Esophagus squamous epithelium (tissue), 4 donors: ENCODE results near the gene B4GAT1.

Source experiments
- CTCF ChIP-seq, 6 experiments: fragments of 450-650 bp in 4 of 6; fragments of 200-600 bp in 2 of 6; sonication (generic) in 2 of 6; IDR thresholded peaks; one replicate each; pipeline ENCODE4 v1.5.1; 2016 to 2019; ENCODE audit warnings: antibody characterized with exemption in 6 of 6, mild to moderate bottlenecking in 4 of 6, moderate library complexity in 4 of 6
- POLR2A ChIP-seq, 4 donors: fragments of 450-650 bp; IDR thresholded peaks; one replicate each; pipeline ENCODE4 v1.6.1; 2017; ENCODE audit warnings: antibody characterized with exemption in 4 of 4, mild to moderate bottlenecking in 4 of 4, moderate library complexity in 3 of 4

GRCh38 chr11:66334605-66335442, 12.6 kb downstream of the B4GAT1 start:
- TF ChIP-seq POLR2A (IDR thresholded peaks at IDR 0.05): no peak
- peak in 2 of 6 experiments; percentile 11 to 24 for TF ChIP-seq CTCF (IDR thresholded peaks at IDR 0.05)
